Astrocyte (in vitro differentiated cells and primary cell): ENCODE measurements around the gene MAP7D2. TPM values are rescaled to one million over a fixed set of nuclear protein-coding genes. Genes with fewer than 3 reads are reported as not detected.

Experiments used
- DNase-seq: peaks from one replicate; pipeline ENCODE4 v3.0.0-alpha.2; 2010; ENCODE audit warnings: low read depth
- FAIRE-seq: peaks from 2 replicates; lab custom pipeline; 2011; peaks lifted over from hg19 to GRCh38; lab: Jason Lieb, UNC
- H2AFZ ChIP-seq: 2 replicates; pipeline ENCODE4 v1.6.0; 2012; ENCODE audit warnings: low read depth, low read length, inconsistent platforms
- H3K27ac ChIP-seq: 2 replicates; pipeline ENCODE4 v1.5.1; 2011; ENCODE audit warnings: low read depth, low read length, inconsistent platforms
- H3K27me3 ChIP-seq: 2 replicates; pipeline ENCODE4 v1.6.0; 2011; ENCODE audit warnings: low read length, inconsistent platforms; ENCODE audit not compliant: insufficient read depth
- H3K36me3 ChIP-seq: 2 replicates; pipeline ENCODE4 v1.5.1; 2011; ENCODE audit warnings: low read length, inconsistent platforms; ENCODE audit not compliant: insufficient read depth
- H3K4me1 ChIP-seq: 2 replicates; pipeline ENCODE4 v1.5.1; 2011; ENCODE audit warnings: low read length, inconsistent platforms; ENCODE audit not compliant: insufficient read depth
- H3K4me2 ChIP-seq: 2 replicates; pipeline ENCODE4 v1.6.0; 2012; ENCODE audit warnings: low read length, inconsistent platforms
- H3K4me3 ChIP-seq: 2 replicates; pipeline ENCODE4 v1.5.1; 2011; ENCODE audit warnings: low read depth, mild to moderate bottlenecking, low read length, inconsistent platforms; ENCODE audit not compliant: insufficient read depth
- H3K79me2 ChIP-seq: 2 replicates; pipeline ENCODE4 v1.6.0; 2012; ENCODE audit warnings: mild to moderate bottlenecking, low read length, inconsistent platforms; ENCODE audit not compliant: insufficient read depth
- H3K9ac ChIP-seq: 2 replicates; pipeline ENCODE4 v1.6.0; 2012; ENCODE audit warnings: mild to moderate bottlenecking, low read length, inconsistent platforms
- H3K9me3 ChIP-seq: 2 replicates; pipeline ENCODE4 v1.5.1; 2012; ENCODE audit warnings: low read depth, mild to moderate bottlenecking, low read length, inconsistent platforms; ENCODE audit not compliant: insufficient read depth
- H4K20me1 ChIP-seq: 2 replicates; pipeline ENCODE4 v1.6.0; 2012; ENCODE audit warnings: low read length, inconsistent platforms; ENCODE audit not compliant: insufficient read depth
- H3K27ac Mint-ChIP-seq: one replicate; pipeline ENCODE4 v1.8.0; 2021; ENCODE audit warnings: mild to moderate bottlenecking, mixed read lengths; ENCODE audit not compliant: unreplicated experiment
- H3K27me3 Mint-ChIP-seq: one replicate; pipeline ENCODE4 v1.8.0; 2021; ENCODE audit warnings: low read depth, mixed read lengths; ENCODE audit not compliant: unreplicated experiment
- H3K36me3 Mint-ChIP-seq: one replicate; pipeline ENCODE4 v1.8.0; 2021; ENCODE audit warnings: low read depth, mixed read lengths; ENCODE audit not compliant: unreplicated experiment
- H3K4me1 Mint-ChIP-seq: one replicate; pipeline ENCODE4 v1.8.0; 2021; ENCODE audit warnings: low read depth, mixed read lengths; ENCODE audit not compliant: unreplicated experiment
- H3K4me3 Mint-ChIP-seq: one replicate; pipeline ENCODE4 v1.8.0; 2021; ENCODE audit warnings: mild to moderate bottlenecking, moderate library complexity, mixed read lengths; ENCODE audit not compliant: unreplicated experiment
- H3K9me3 Mint-ChIP-seq: one replicate; pipeline ENCODE4 v1.8.0; 2021; ENCODE audit warnings: mild to moderate bottlenecking, mixed read lengths; ENCODE audit not compliant: unreplicated experiment
- EZH2 ChIP-seq: IDR thresholded peaks from 2 replicates; pipeline ENCODE4 v1.6.1; 2012; ENCODE audit warnings: mild to moderate bottlenecking, low read length, inconsistent platforms; ENCODE audit not compliant: insufficient read depth
- total RNA-seq: library from RNA; stranded (reverse); gene quantifications from 2 replicates; pipeline ENCODE4 v1.2.1, GENCODE V29; 2021
- TF ChIP-seq, protein P1 (sequence below): IDR thresholded peaks from 2 replicates; pipeline ENCODE4 v1.5.1; 2011; ENCODE audit warnings: low read depth, mild to moderate bottlenecking, inconsistent platforms, low read length, moderate library complexity; ENCODE audit not compliant: insufficient read depth

Gene MAP7D2
- total RNA-seq, 1 donor from 2014 or later: 1.3 TPM

DNA sequence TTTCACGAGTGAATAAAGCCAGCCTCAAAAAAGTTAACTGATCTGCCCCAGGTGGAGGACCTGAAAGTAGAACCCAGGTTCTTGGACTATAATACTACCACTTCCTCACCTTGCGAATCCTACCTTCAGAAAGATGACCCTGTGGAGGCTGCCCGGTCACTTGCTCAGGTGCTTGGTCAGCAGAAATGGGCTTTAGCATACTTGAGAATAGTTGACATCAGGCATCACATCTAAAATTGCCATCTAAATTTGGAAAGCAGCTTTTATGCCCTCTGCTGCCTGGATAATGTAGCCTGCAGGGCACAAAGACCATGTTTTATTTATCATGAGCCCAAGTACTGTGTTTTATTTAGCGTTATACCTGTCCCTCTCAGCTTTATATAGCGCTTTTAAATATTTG is 128.9 kb downstream of the MAP7D2 start:
- no peaks in the 10 kb centered on the region for H3K27me3 ChIP-seq
- no peaks in the 10 kb centered on the region for H3K27me3 Mint-ChIP-seq
- H3K36me3 Mint-ChIP-seq: no peaks in the 10 kb centered on the region
- no peak overlapping the region for H3K4me2 ChIP-seq
- no peak overlapping the region for H3K4me3 Mint-ChIP-seq
- H3K4me3 ChIP-seq: no peak overlapping the region
- H3K36me3 ChIP-seq: no peaks in the 10 kb centered on the region
- no peaks in the 10 kb centered on the region for H4K20me1 ChIP-seq
- H3K9me3 ChIP-seq: no peaks in the 10 kb centered on the region
- no peaks in the 10 kb centered on the region for H3K4me1 ChIP-seq
- H3K27ac ChIP-seq: no peak overlapping the region
- no peak overlapping the region for H3K9ac ChIP-seq
- H3K27ac Mint-ChIP-seq: no peak overlapping the region
- FAIRE-seq (no peak), DNase-seq (no peak)
- H3K9me3 Mint-ChIP-seq: no peaks in the 10 kb centered on the region
- TF ChIP-seq EZH2: no peak
- TF ChIP-seq, protein P1, sequence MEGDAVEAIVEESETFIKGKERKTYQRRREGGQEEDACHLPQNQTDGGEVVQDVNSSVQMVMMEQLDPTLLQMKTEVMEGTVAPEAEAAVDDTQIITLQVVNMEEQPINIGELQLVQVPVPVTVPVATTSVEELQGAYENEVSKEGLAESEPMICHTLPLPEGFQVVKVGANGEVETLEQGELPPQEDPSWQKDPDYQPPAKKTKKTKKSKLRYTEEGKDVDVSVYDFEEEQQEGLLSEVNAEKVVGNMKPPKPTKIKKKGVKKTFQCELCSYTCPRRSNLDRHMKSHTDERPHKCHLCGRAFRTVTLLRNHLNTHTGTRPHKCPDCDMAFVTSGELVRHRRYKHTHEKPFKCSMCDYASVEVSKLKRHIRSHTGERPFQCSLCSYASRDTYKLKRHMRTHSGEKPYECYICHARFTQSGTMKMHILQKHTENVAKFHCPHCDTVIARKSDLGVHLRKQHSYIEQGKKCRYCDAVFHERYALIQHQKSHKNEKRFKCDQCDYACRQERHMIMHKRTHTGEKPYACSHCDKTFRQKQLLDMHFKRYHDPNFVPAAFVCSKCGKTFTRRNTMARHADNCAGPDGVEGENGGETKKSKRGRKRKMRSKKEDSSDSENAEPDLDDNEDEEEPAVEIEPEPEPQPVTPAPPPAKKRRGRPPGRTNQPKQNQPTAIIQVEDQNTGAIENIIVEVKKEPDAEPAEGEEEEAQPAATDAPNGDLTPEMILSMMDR: no peak
- no peak overlapping the region for H2AFZ ChIP-seq
- peaks cover 4% of the 10 kb centered on the region for H3K4me1 Mint-ChIP-seq
- peaks cover 11% of the 10 kb centered on the region for H3K79me2 ChIP-seq

DNA sequence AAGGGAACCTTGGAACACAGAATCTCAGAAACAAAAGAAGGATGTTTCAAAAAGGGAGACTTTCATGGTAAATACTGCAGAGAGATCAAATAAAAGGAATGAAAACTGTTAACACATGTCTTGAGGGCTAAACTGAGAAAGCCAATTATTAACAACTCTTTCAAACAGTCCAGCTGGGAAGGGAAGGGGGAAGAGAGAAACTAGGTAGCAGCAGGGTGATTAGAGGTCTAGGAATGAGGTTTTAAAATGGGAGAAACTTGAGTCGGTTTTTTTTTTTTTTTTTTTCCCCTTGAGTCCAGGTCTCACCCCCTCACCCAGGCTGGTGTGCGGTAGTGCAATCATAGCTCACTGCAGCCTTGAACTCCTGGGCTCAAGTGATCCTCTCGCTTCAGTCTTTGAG is 130.2 kb downstream of the MAP7D2 start:
- Histone ChIP-seq H3K79me2 (peaks cover 14% of the 10 kb centered on the region), H3K27me3 (no peaks in the 10 kb centered on the region), H3K36me3 (no peaks in the 10 kb centered on the region), H4K20me1 (no peaks in the 10 kb centered on the region), H3K4me1 (no peaks in the 10 kb centered on the region), H2AFZ (no peak overlapping the region), H3K9ac (no peak overlapping the region), H3K27ac (no peak overlapping the region), H3K4me3 (no peak overlapping the region), H3K4me2 (no peak overlapping the region), H3K9me3 (no peaks in the 10 kb centered on the region)
- TF ChIP-seq, protein P1: no peak
- no peak for TF ChIP-seq EZH2
- Mint-ChIP-seq H3K4me3 (peak overlapping the region; percentile 7), H3K27me3 (no peaks in the 10 kb centered on the region), H3K36me3 (no peaks in the 10 kb centered on the region), H3K27ac (no peak overlapping the region), H3K4me1 (peaks cover 9% of the 10 kb centered on the region), H3K9me3 (no peaks in the 10 kb centered on the region)
- FAIRE-seq (no peak), DNase-seq (no peak)

DNA sequence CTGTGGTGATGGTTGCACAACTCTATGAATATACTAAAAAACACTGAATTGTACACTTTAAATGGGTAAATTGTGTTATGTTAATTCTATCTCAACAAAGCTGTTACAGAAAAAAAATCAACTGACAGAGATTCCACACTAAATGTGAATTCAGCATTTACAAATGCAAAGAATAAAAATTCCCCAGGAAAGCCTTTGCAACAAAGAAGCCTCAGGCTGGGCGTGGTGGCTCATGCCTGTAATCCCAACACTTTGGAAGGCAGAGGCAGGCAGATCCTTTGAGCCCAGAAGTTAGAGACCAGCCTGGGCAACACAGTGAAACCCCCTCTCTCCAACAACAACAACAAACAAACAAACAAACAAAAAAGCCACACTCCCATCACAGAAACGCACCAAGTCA is 134.8 kb downstream of the MAP7D2 start:
- Histone ChIP-seq H3K79me2 (peaks cover 7% of the 10 kb centered on the region), H3K9ac (no peak overlapping the region), H4K20me1 (no peaks in the 10 kb centered on the region), H3K4me1 (no peaks in the 10 kb centered on the region), H2AFZ (no peak overlapping the region), H3K4me2 (no peak overlapping the region), H3K27me3 (no peaks in the 10 kb centered on the region), H3K27ac (no peak overlapping the region), H3K36me3 (no peaks in the 10 kb centered on the region), H3K9me3 (no peaks in the 10 kb centered on the region), H3K4me3 (no peak overlapping the region)
- H3K9me3 Mint-ChIP-seq: peaks cover 5% of the 10 kb centered on the region
- peak overlapping the region; percentile 75 for H3K27ac Mint-ChIP-seq
- peaks cover 9% of the 10 kb centered on the region for H3K36me3 Mint-ChIP-seq
- TF ChIP-seq, protein P1: no peak
- TF ChIP-seq EZH2: no peak
- FAIRE-seq: peak; percentile 17
- no peak overlapping the region for H3K4me3 Mint-ChIP-seq
- no peaks in the 10 kb centered on the region for H3K27me3 Mint-ChIP-seq
- H3K4me1 Mint-ChIP-seq: peaks cover 9% of the 10 kb centered on the region
- DNase-seq: no peak
